ENCODE results near the gene ARHGAP20. TPM values are rescaled to one million over a fixed set of nuclear protein-coding genes. Genes with fewer than 3 reads are reported as not detected.

ARHGAP20 gene
- polyA plus RNA-seq, 4 donors, result 0.54 to 1.1 (median 1.0) TPM; not detected in 1

DNA sequence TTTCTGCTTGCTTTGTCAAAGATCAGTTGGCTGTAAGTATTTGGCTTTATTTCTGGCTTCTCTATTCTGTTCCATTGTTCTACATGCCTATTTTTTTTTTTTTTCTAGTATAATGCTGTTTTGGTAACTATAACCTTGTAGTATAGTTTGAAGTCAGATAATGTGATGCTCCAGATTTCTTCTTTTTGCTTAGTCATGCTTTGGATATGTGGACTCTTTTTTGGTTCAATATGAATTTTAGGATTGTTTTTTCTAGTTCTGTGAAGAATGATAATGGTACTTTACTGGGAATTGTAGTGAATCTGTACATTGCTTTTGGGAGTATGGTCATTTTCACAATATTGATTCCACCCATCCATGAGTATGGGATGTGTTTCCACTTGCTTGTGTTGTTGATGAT, 37.9 kb upstream of the ARHGAP20 start:
- Histone ChIP-seq H3K27ac (ENCODE audit: low read depth in 1 of 3, low read length in 2 of 3) (no peak overlapping the region), H3K9me3 (ENCODE audit: control insufficient read depth in 2 of 2, insufficient read depth in 1 of 2, low read depth in 1 of 2, low read length in 1 of 2) (no peaks in the 10 kb centered on the region), H3K36me3 (ENCODE audit: control insufficient read depth in 3 of 3, insufficient read depth in 2 of 3, low read depth in 1 of 3, low read length in 3 of 3) (no peaks in the 10 kb centered on the region), H3K4me1 (ENCODE audit: control insufficient read depth in 3 of 3, insufficient read depth in 2 of 3, low read depth in 1 of 3, low read length in 2 of 3) (no peaks in the 10 kb centered on the region), H3K4me3 (ENCODE audit: low read depth in 1 of 3, low read length in 3 of 3) (no peak overlapping the region), H3K27me3 (ENCODE audit: control insufficient read depth in 3 of 3, insufficient read depth in 3 of 3, low read length in 3 of 3) (no peaks in the 10 kb centered on the region)
- DNase-seq, result no peak
- no peak for FAIRE-seq

DNA sequence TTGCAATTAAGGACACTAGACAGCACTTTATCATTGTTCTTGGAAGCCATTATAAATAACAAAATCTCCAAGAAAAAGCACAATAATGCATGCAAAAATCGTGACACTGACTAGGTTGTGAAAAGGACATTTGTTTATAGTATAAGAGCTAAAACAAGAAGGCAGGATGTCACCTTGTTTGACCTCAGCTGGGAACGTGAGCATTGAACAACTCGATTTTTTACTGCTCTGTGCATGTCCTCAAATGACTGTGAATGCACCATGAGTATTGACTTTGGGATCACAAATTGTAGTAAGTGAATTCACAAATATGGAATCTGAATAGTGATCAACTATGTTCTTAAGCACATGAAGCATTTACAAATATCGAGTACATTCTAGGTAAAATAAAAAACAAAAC, 35.3 kb upstream of the ARHGAP20 start:
- Histone ChIP-seq H3K27me3 (ENCODE audit: control insufficient read depth in 3 of 3, insufficient read depth in 3 of 3, low read length in 3 of 3) (no peaks in the 10 kb centered on the region), H3K4me1 (ENCODE audit: control insufficient read depth in 3 of 3, insufficient read depth in 2 of 3, low read depth in 1 of 3, low read length in 2 of 3) (no peaks in the 10 kb centered on the region), H3K4me3 (ENCODE audit: low read depth in 1 of 3, low read length in 3 of 3) (no peak overlapping the region), H3K9me3 (ENCODE audit: control insufficient read depth in 2 of 2, insufficient read depth in 1 of 2, low read depth in 1 of 2, low read length in 1 of 2) (no peaks in the 10 kb centered on the region), H3K36me3 (ENCODE audit: control insufficient read depth in 3 of 3, insufficient read depth in 2 of 3, low read depth in 1 of 3, low read length in 3 of 3) (no peaks in the 10 kb centered on the region), H3K27ac (ENCODE audit: low read depth in 1 of 3, low read length in 2 of 3) (no peak overlapping the region)
- WGBS, 3 donors, result 37 to 51% (median 41%) methylated on average over 4 of the region's 4 CpGs
- no peak for FAIRE-seq
- no peak for DNase-seq

GRCh38 chr11:110738641-110739040, 26.4 kb upstream of the ARHGAP20 start:
- DNase-seq (no peak), FAIRE-seq (no peak)
- H3K4me3 ChIP-seq (ENCODE audit: low read depth in 1 of 3, low read length in 3 of 3), result no peak overlapping the region
- no peaks in the 10 kb centered on the region for H3K36me3 ChIP-seq (ENCODE audit: control insufficient read depth in 3 of 3, insufficient read depth in 2 of 3, low read depth in 1 of 3, low read length in 3 of 3)
- H3K9me3 ChIP-seq (ENCODE audit: control insufficient read depth in 2 of 2, insufficient read depth in 1 of 2, low read depth in 1 of 2, low read length in 1 of 2), result no peaks in the 10 kb centered on the region
- 32 to 75% (median 48%) methylated on average over 1 of the region's 1 CpG for WGBS, 3 donors
- no peaks in the 10 kb centered on the region for H3K4me1 ChIP-seq (ENCODE audit: control insufficient read depth in 3 of 3, insufficient read depth in 2 of 3, low read depth in 1 of 3, low read length in 2 of 3)
- no peak overlapping the region for H3K27ac ChIP-seq (ENCODE audit: low read depth in 1 of 3, low read length in 2 of 3)
- H3K27me3 ChIP-seq (ENCODE audit: control insufficient read depth in 3 of 3, insufficient read depth in 3 of 3, low read length in 3 of 3), result no peaks in the 10 kb centered on the region

DNA sequence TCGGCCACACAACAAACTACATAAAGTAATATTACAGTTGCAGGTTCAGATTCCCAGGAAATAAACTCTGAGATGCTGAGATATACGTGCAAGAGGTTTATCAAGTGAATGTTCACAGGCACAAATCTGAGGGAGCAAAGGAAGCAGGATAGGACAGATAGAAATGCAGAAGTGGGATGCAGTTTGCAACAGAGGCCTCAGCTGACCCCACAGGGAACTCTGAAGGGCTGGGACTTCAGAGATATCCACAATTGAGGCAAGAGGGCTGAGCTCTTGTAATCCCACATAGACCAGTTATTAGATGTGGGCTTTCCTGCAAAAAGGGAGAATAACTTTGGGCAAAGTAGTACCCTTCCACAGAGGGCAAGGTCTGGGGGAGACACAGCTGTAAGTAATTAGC, 25.4 kb upstream of the ARHGAP20 start:
- no peaks in the 10 kb centered on the region for H3K9me3 ChIP-seq (ENCODE audit: control insufficient read depth in 2 of 2, insufficient read depth in 1 of 2, low read depth in 1 of 2, low read length in 1 of 2)
- H3K4me3 ChIP-seq (ENCODE audit: low read depth in 1 of 3, low read length in 3 of 3), result no peak overlapping the region
- FAIRE-seq, result no peak
- WGBS, 3 donors, result 61 to 78% (median 74%) methylated on average over 2 of the region's 2 CpGs
- DNase-seq, result no peak
- no peaks in the 10 kb centered on the region for H3K36me3 ChIP-seq (ENCODE audit: control insufficient read depth in 3 of 3, insufficient read depth in 2 of 3, low read depth in 1 of 3, low read length in 3 of 3)
- no peak overlapping the region for H3K27ac ChIP-seq (ENCODE audit: low read depth in 1 of 3, low read length in 2 of 3)
- no peaks in the 10 kb centered on the region for H3K27me3 ChIP-seq (ENCODE audit: control insufficient read depth in 3 of 3, insufficient read depth in 3 of 3, low read length in 3 of 3)
- no peaks in the 10 kb centered on the region for H3K4me1 ChIP-seq (ENCODE audit: control insufficient read depth in 3 of 3, insufficient read depth in 2 of 3, low read depth in 1 of 3, low read length in 2 of 3)

DNA sequence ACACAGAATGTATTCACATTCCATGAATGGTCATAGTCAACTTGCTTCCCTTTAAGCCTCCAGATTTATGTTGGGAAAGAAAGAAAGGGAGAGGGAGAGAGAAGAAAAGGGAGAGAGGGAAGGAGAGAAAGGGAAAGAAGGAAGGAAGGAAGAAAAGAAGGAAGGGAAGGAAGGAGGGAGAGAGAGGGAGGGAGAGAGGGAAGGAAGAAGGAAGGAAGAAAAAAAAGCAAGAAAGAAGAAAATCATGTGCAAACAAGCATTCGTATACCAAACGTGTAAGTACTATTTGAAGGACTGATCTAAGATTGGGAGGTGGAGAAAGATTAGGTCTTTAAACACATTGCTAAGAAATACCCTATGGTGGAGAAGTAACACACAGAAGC, 23.9 kb upstream of the ARHGAP20 start:
- H3K4me3 ChIP-seq (ENCODE audit: low read depth in 1 of 3, low read length in 3 of 3), result no peak overlapping the region
- DNase-seq (no peak), FAIRE-seq (no peak)
- WGBS, 3 donors, result 59 to 73% (median 69%) methylated on average over 2 of the region's 2 CpGs
- no peaks in the 10 kb centered on the region for H3K9me3 ChIP-seq (ENCODE audit: control insufficient read depth in 2 of 2, insufficient read depth in 1 of 2, low read depth in 1 of 2, low read length in 1 of 2)
- no peaks in the 10 kb centered on the region for H3K36me3 ChIP-seq (ENCODE audit: control insufficient read depth in 3 of 3, insufficient read depth in 2 of 3, low read depth in 1 of 3, low read length in 3 of 3)
- no peaks in the 10 kb centered on the region for H3K27me3 ChIP-seq (ENCODE audit: control insufficient read depth in 3 of 3, insufficient read depth in 3 of 3, low read length in 3 of 3)
- no peak overlapping the region for H3K27ac ChIP-seq (ENCODE audit: low read depth in 1 of 3, low read length in 2 of 3)
- no peaks in the 10 kb centered on the region for H3K4me1 ChIP-seq (ENCODE audit: control insufficient read depth in 3 of 3, insufficient read depth in 2 of 3, low read depth in 1 of 3, low read length in 2 of 3)

- no peak overlapping the region for H3K27ac ChIP-seq (ENCODE audit: low read depth in 1 of 3, low read length in 2 of 3)
- FAIRE-seq (no peak), DNase-seq (no peak)
- no peak overlapping the region for H3K4me3 ChIP-seq (ENCODE audit: low read depth in 1 of 3, low read length in 3 of 3)
- H3K36me3 ChIP-seq (ENCODE audit: control insufficient read depth in 3 of 3, insufficient read depth in 2 of 3, low read depth in 1 of 3, low read length in 3 of 3), result no peaks in the 10 kb centered on the region
- no peaks in the 10 kb centered on the region for H3K27me3 ChIP-seq (ENCODE audit: control insufficient read depth in 3 of 3, insufficient read depth in 3 of 3, low read length in 3 of 3)
- no peaks in the 10 kb centered on the region for H3K4me1 ChIP-seq (ENCODE audit: control insufficient read depth in 3 of 3, insufficient read depth in 2 of 3, low read depth in 1 of 3, low read length in 2 of 3)
- H3K9me3 ChIP-seq (ENCODE audit: control insufficient read depth in 2 of 2, insufficient read depth in 1 of 2, low read depth in 1 of 2, low read length in 1 of 2), result no peaks in the 10 kb centered on the region
Observed at GRCh38 chr11:110735455-110736170, 23.4 kb upstream of the ARHGAP20 start.

DNA sequence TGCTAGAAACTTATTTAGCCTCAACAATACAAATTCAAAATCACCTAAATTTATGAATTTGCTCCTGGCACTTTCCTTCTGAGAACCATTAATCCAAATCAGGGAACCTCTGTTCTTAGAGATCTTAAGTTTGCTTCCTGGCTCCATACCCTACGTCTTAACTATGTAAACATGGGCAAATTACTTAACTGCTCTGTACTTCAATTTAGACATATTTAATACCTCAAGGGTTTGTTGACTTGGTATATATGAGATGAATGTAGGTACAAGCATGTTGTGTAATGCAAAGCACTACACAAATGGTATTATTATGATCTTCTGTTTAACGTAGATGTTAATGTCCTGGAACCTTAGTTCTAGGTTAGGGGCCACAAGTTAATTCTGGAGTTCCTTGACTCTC, 22.6 kb upstream of the ARHGAP20 start:
- no peaks in the 10 kb centered on the region for H3K36me3 ChIP-seq (ENCODE audit: control insufficient read depth in 3 of 3, insufficient read depth in 2 of 3, low read depth in 1 of 3, low read length in 3 of 3)
- no peaks in the 10 kb centered on the region for H3K27me3 ChIP-seq (ENCODE audit: control insufficient read depth in 3 of 3, insufficient read depth in 3 of 3, low read length in 3 of 3)
- H3K27ac ChIP-seq (ENCODE audit: low read depth in 1 of 3, low read length in 2 of 3), result no peak overlapping the region
- H3K4me3 ChIP-seq (ENCODE audit: low read depth in 1 of 3, low read length in 3 of 3), result no peak overlapping the region
- WGBS, 3 donors, result 26 to 68% (median 28%) methylated on average over 2 of the region's 2 CpGs
- DNase-seq (no peak), FAIRE-seq (no peak)
- H3K9me3 ChIP-seq (ENCODE audit: control insufficient read depth in 2 of 2, insufficient read depth in 1 of 2, low read depth in 1 of 2, low read length in 1 of 2), result no peaks in the 10 kb centered on the region
- H3K4me1 ChIP-seq (ENCODE audit: control insufficient read depth in 3 of 3, insufficient read depth in 2 of 3, low read depth in 1 of 3, low read length in 2 of 3), result no peaks in the 10 kb centered on the region

GRCh38 chr11:110730773-110731172, 18.5 kb upstream of the ARHGAP20 start:
- FAIRE-seq (no peak), DNase-seq (no peak)
- Histone ChIP-seq H3K27me3 (ENCODE audit: control insufficient read depth in 3 of 3, insufficient read depth in 3 of 3, low read length in 3 of 3) (no peaks in the 10 kb centered on the region), H3K27ac (ENCODE audit: low read depth in 1 of 3, low read length in 2 of 3) (no peak overlapping the region), H3K36me3 (ENCODE audit: control insufficient read depth in 3 of 3, insufficient read depth in 2 of 3, low read depth in 1 of 3, low read length in 3 of 3) (no peaks in the 10 kb centered on the region), H3K4me1 (ENCODE audit: control insufficient read depth in 3 of 3, insufficient read depth in 2 of 3, low read depth in 1 of 3, low read length in 2 of 3) (no peaks in the 10 kb centered on the region), H3K4me3 (ENCODE audit: low read depth in 1 of 3, low read length in 3 of 3) (no peak overlapping the region), H3K9me3 (ENCODE audit: control insufficient read depth in 2 of 2, insufficient read depth in 1 of 2, low read depth in 1 of 2, low read length in 1 of 2) (no peaks in the 10 kb centered on the region)
- WGBS, 3 donors, result 75 to 82% (median 77%) methylated on average over 1 of the region's 1 CpG

- H3K27ac ChIP-seq (ENCODE audit: low read depth in 1 of 3, low read length in 2 of 3), result no peak overlapping the region
- no peak overlapping the region for H3K4me3 ChIP-seq (ENCODE audit: low read depth in 1 of 3, low read length in 3 of 3)
- H3K4me1 ChIP-seq (ENCODE audit: control insufficient read depth in 3 of 3, insufficient read depth in 2 of 3, low read depth in 1 of 3, low read length in 2 of 3), result no peaks in the 10 kb centered on the region
- H3K9me3 ChIP-seq (ENCODE audit: control insufficient read depth in 2 of 2, insufficient read depth in 1 of 2, low read depth in 1 of 2, low read length in 1 of 2), result no peaks in the 10 kb centered on the region
- no peak for DNase-seq
- WGBS, 3 donors, result 65 to 90% (median 86%) methylated on average over 3 of the region's 3 CpGs
- no peaks in the 10 kb centered on the region for H3K27me3 ChIP-seq (ENCODE audit: control insufficient read depth in 3 of 3, insufficient read depth in 3 of 3, low read length in 3 of 3)
- H3K36me3 ChIP-seq (ENCODE audit: control insufficient read depth in 3 of 3, insufficient read depth in 2 of 3, low read depth in 1 of 3, low read length in 3 of 3), result no peaks in the 10 kb centered on the region
- FAIRE-seq, result no peak
Observed at GRCh38 chr11:110728883-110729282, 16.6 kb upstream of the ARHGAP20 start.
